Measurements from ENCODE around the gene SUGCT.

The SUGCT gene

GRCh38 chr7:40891232-40891631 is 756.4 kb downstream of the SUGCT start:
- DNase-seq: no peak

GRCh38 chr7:40899151-40899550 is 764.3 kb downstream of the SUGCT start:
- no peak for DNase-seq

GRCh38 chr7:40899636-40900507 is 765.1 kb downstream of the SUGCT start:
- DNase-seq: no peak

- no peak for DNase-seq
Measured at GRCh38 chr7:40903872-40904271, 769.1 kb downstream of the SUGCT start.

GRCh38 chr7:40907286-40907685 is 772.5 kb downstream of the SUGCT start:
- DNase-seq: no peak

GRCh38 chr7:40909346-40909980 is 774.7 kb downstream of the SUGCT start:
- DNase-seq: no peak

Data from NCI-H1048 (cell line).